C4-2B (cell line): Measurements from ENCODE around the gene MTMR1.

Experiments
- CTCF ChIP-seq: fragments of 450-650 bp; conservative IDR thresholded peaks from 2 replicates; pipeline ENCODE4 v1.5.1; 2017; ENCODE audit warnings: mild to moderate bottlenecking
- ZFX ChIP-seq: fragments of 450-650 bp; IDR thresholded peaks from 2 replicates; pipeline ENCODE4 v1.6.1; 2017

DNA sequence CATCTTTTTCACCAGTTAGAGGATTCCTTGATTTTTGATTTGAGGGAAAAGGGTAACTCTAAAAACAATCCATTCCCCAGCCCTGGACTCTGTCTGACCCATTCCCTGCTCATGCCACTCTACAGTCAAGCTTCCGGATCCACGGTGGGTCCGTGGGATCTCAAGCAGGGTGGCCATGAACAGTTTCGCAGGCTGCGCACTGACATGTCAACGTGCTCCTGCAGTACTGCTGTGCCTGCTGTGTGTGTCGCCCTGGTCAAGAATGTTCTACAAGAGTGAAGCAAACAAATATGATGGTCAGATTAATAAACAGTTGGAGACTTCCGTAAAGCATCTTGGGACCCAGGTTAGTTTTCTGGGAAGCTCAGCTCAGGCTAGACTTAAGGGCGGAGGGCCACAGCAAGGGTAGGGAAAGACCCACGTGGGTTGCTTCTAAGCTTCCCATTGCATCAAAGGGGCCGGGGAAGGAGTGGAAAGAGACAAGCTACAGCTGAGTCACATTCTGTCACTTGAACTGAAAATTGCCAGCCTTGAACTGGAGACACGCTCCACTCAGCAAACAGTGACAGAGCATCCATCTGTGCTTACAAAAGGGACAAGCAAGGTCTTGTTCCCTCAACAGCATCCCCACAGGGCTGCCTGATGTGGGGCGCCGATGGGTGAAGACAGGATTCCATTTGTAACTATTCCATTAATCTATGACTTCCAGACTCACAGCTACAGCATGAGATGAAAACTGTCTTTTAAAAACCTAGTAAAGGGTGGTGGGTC lies 81.8 kb downstream of the MTMR1 start:
- TF ChIP-seq CTCF (no peak), ZFX (no peak)
